HepG2 (cell line): ENCODE results near the gene LYPD4. TPM values are rescaled to one million over a fixed set of nuclear protein-coding genes. Genes with fewer than 3 reads are reported as not detected.

Experiments
- ATM ChIP-seq: fragments of 450-650 bp; IDR thresholded peaks from 2 replicates; pipeline ENCODE4 v1.7.1; 2017; ENCODE audit warnings: mild to moderate bottlenecking, borderline replicate concordance
- FOXA3 ChIP-seq: IDR thresholded peaks from 2 replicates; pipeline ENCODE4 v1.6.1; 2016; ENCODE audit warnings: missing genetic modification reagents, missing compliant biosample characterization
- FOXP1 ChIP-seq, 2 experiments: fragments of 450-650 bp in 1 of 2; IDR thresholded peaks; 2 replicates each; pipeline ENCODE4 v1.6.1; 2017 to 2018; ENCODE audit warnings: antibody characterized with exemption in 1 of 2
- HIVEP1 ChIP-seq: sonication (generic); formaldehyde crosslinking; IDR thresholded peaks from 2 replicates; pipeline ENCODE4 v1.4.0; 2020; ENCODE audit warnings: mild to moderate bottlenecking, missing genetic modification reagents
- HNF1A ChIP-seq, 2 experiments: sonication (generic) in 1 of 2; formaldehyde crosslinking in 1 of 2; IDR thresholded peaks; 2 replicates each; pipeline versions ENCODE4 v1.4.0 to v1.6.1; 2016 to 2020; ENCODE audit warnings: borderline replicate concordance in 1 of 2, low read depth in 1 of 2, mild to moderate bottlenecking in 1 of 2, missing genetic modification reagents in 1 of 2
- HOXA3 ChIP-seq: sonication (generic); formaldehyde crosslinking; IDR thresholded peaks from 2 replicates; pipeline ENCODE4 v1.5.0; 2020; ENCODE audit warnings: missing genetic modification reagents
- KLF6 ChIP-seq: IDR thresholded peaks from 2 replicates; pipeline ENCODE4 v1.8.0; 2016; ENCODE audit warnings: missing biosample characterization, missing genetic modification reagents
- MED13 ChIP-seq: sonication (generic); formaldehyde crosslinking; IDR thresholded peaks from 2 replicates; pipeline ENCODE4 v1.5.0; 2020; ENCODE audit warnings: missing genetic modification reagents
- NONO ChIP-seq, 2 experiments: fragments of 450-650 bp in 1 of 2; sonication (generic) in 1 of 2; formaldehyde crosslinking in 1 of 2; IDR thresholded peaks in 1 of 2; conservative IDR thresholded peaks in 1 of 2; 2 replicates each; pipeline versions ENCODE4 v1.6.1 to v1.8.0; 2017 to 2022; ENCODE audit warnings: mild to moderate bottlenecking in 1 of 2, missing genetic modification reagents in 1 of 2, moderate library complexity in 1 of 2
- PHF5A ChIP-seq: IDR thresholded peaks from one replicate; pipeline ENCODE4 v1.6.1; 2018; ENCODE audit warnings: low read depth, missing genetic modification reagents; ENCODE audit not compliant: unreplicated experiment
- PITX1 ChIP-seq: sonication (generic); formaldehyde crosslinking; IDR thresholded peaks from 2 replicates; pipeline ENCODE4 v1.5.1; 2020; ENCODE audit warnings: mild to moderate bottlenecking, missing genetic modification reagents
- PLRG1 ChIP-seq: fragments of 450-650 bp; conservative IDR thresholded peaks from 2 replicates; pipeline ENCODE4 v1.6.1; 2016
- RFX1 ChIP-seq: fragments of 450-650 bp; IDR thresholded peaks from 2 replicates; pipeline ENCODE4 v1.6.1; 2017
- SP5 ChIP-seq: IDR thresholded peaks from 2 replicates; pipeline ENCODE4 v1.6.1; 2016; ENCODE audit warnings: low read depth, borderline replicate concordance
- TAF15 ChIP-seq: fragments of 200-400 bp; formaldehyde crosslinking; IDR thresholded peaks from one replicate; pipeline ENCODE4 v1.6.1; 2018; ENCODE audit warnings: mild to moderate bottlenecking, low read depth, low read length; ENCODE audit not compliant: poor library complexity, severe bottlenecking
- THAP8 ChIP-seq: sonication (generic); formaldehyde crosslinking; IDR thresholded peaks from 2 replicates; pipeline ENCODE4 v1.5.1; 2020; ENCODE audit warnings: missing genetic modification reagents, mild to moderate bottlenecking, borderline replicate concordance
- TMF1 ChIP-seq: sonication (generic); formaldehyde crosslinking; IDR thresholded peaks from 2 replicates; pipeline ENCODE4 v1.8.1; 2022; ENCODE audit warnings: low read depth, missing genetic modification reagents
- ZBTB7B ChIP-seq: sonication (generic); formaldehyde crosslinking; IDR thresholded peaks from 2 replicates; pipeline ENCODE4 v1.4.0; 2020; ENCODE audit warnings: missing genetic modification reagents
- ZFP91 ChIP-seq: sonication (generic); formaldehyde crosslinking; IDR thresholded peaks from 2 replicates; pipeline ENCODE4 v1.9.0; 2022; ENCODE audit warnings: missing genetic modification reagents, mild to moderate bottlenecking, borderline replicate concordance
- ZNF337 ChIP-seq: sonication (generic); formaldehyde crosslinking; IDR thresholded peaks from 2 replicates; pipeline ENCODE4 v1.5.1; 2020; ENCODE audit warnings: missing genetic modification reagents, low read depth, mild to moderate bottlenecking, borderline replicate concordance
- ZNF577 ChIP-seq: sonication (generic); formaldehyde crosslinking; IDR thresholded peaks from 2 replicates; pipeline ENCODE4 v1.4.0; 2020; ENCODE audit warnings: mild to moderate bottlenecking, low read depth, missing genetic modification reagents, borderline replicate concordance
- ZNF616 ChIP-seq: sonication (generic); formaldehyde crosslinking; IDR thresholded peaks from 2 replicates; pipeline ENCODE4 v1.5.0; 2020; ENCODE audit warnings: low read depth, mild to moderate bottlenecking, missing genetic modification reagents
- ZNF891 ChIP-seq: sonication (generic); formaldehyde crosslinking; IDR thresholded peaks from 2 replicates; pipeline ENCODE4 v1.5.0; 2020; ENCODE audit warnings: mild to moderate bottlenecking, missing genetic modification reagents
- polyA plus RNA-seq, 8 experiments: library from polyadenylated mRNA; depleted of rRNA in 3 of 8; stranded (reverse) in 7 of 8; unstranded in 1 of 8; fragments of >200 nt; fragmentation: Illumina TruSeq in 4 of 8; extraction: Trizol in 4 of 8; gene quantifications; 2 replicates each; pipeline versions ENCODE4 v1.2.1 to v1.2.3, GENCODE V29; 2011 to 2016; ENCODE audit warnings: low read depth in 4 of 8, missing spikeins in 1 of 8, mixed read lengths in 1 of 8; ENCODE audit not compliant: insufficient read depth in 1 of 8
- total RNA-seq, 5 experiments: library from RNA; depleted of rRNA; stranded (reverse); fragments of >200 nt; fragmentation: Illumina TruSeq; extraction: Trizol; gene quantifications; 2 replicates each; pipeline ENCODE4 v1.2.3, GENCODE V29; 2016; ENCODE audit warnings: low read depth in 1 of 5

Gene LYPD4
- total and polyA plus RNA-seq, 2 of the 13 experiments (the other 11 are each of a cell fraction or from before 2014, with no cell fraction given) = not detected

GRCh38 chr19:41883821-41884733, 39.6 kb upstream of the LYPD4 start (continued):
- TF ChIP-seq TMF1 (CRISPR knock-in tag) (no peak), PHF5A (CRISPR knock-in tag) (peak; percentile 87), SP5 (CRISPR knock-in tag) (no peak; the same call in 1 of the 2 replicates), ZBTB7B (peak; percentile 71; the same call in 1 of the 2 replicates), THAP8 (CRISPR knock-in tag) (no peak), ZNF577 (no peak), PITX1 (peak; percentile 25; the same call in 1 of the 2 replicates), NONO (IDR thresholded peaks at IDR 0.05) (no peak), NONO (CRISPR knock-in tag; conservative IDR thresholded peaks at IDR 0.05) (peak; percentile 94), RFX1 (no peak), HNF1A (IDR thresholded peaks at IDR 0.05; ENCODE audit: low read depth) (no peak), HNF1A (CRISPR knock-in tag; IDR thresholded peaks at IDR 0.05; ENCODE audit: borderline replicate concordance) (no peak), HIVEP1 (CRISPR knock-in tag) (no peak; the same call in 1 of the 2 replicates), HOXA3 (CRISPR knock-in tag) (peak; percentile 93), KLF6 (CRISPR knock-in tag) (peak; percentile 82; the same call in 1 of the 2 replicates), PLRG1 (no peak), ZNF891 (0 out of 2 replicates have a peak, but pooled peaks have one; percentile 22), ATM (no peak), ZNF616 (0 out of 2 replicates have a peak, but pooled peaks have one; percentile 77), ZNF337 (CRISPR knock-in tag) (no peak), MED13 (CRISPR knock-in tag) (peak; percentile 87; the same call in 1 of the 2 replicates), FOXP1 (IDR thresholded peaks at IDR 0.05) (no peak), FOXP1 (CRISPR knock-in tag; IDR thresholded peaks at IDR 0.05) (0 out of 2 replicates have a peak, but pooled peaks have one; percentile 26), FOXA3 (CRISPR knock-in tag) (peak; percentile 65), TAF15 (peak; percentile 68), ZFP91 (CRISPR knock-in tag) (peak; percentile 66; the same call in 1 of the 2 replicates)
